Skeletal muscle tissue (tissue), 4 donors: ENCODE results near the gene ABCD3. TPM values are rescaled to one million over a fixed set of nuclear protein-coding genes. Genes with fewer than 3 reads are reported as not detected.
A peak's percentile ranks its signal among the peaks of the same experiment; 100 is the strongest.

Source experiments
- H3K27ac ChIP-seq: one replicate; pipeline ENCODE4 v1.7.0; 2013; ENCODE audit warnings: mild to moderate bottlenecking, low read depth, low read length, inconsistent platforms
- H3K27me3 ChIP-seq, 3 donors: one replicate each; pipeline ENCODE4 v1.7.0; 2013; ENCODE audit warnings: low read length in 3 of 3; ENCODE audit not compliant: control insufficient read depth in 3 of 3, insufficient read depth in 3 of 3
- H3K36me3 ChIP-seq, 3 donors: one replicate each; pipeline ENCODE4 v1.7.0; 2013; ENCODE audit warnings: low read length in 3 of 3; ENCODE audit not compliant: control insufficient read depth in 3 of 3, insufficient read depth in 3 of 3
- H3K4me1 ChIP-seq, 3 donors: one replicate each; pipeline ENCODE4 v1.7.0; 2013; ENCODE audit warnings: low read length in 3 of 3, mild to moderate bottlenecking in 3 of 3; ENCODE audit not compliant: control insufficient read depth in 3 of 3, insufficient read depth in 3 of 3
- H3K4me3 ChIP-seq, 3 donors: one replicate each; pipeline ENCODE4 v1.7.0; 2013; ENCODE audit warnings: low read length in 3 of 3
- H3K9ac ChIP-seq, 3 donors: one replicate each; pipeline ENCODE4 v1.7.0; 2013; ENCODE audit warnings: low read length in 3 of 3, mild to moderate bottlenecking in 3 of 3, moderate library complexity in 2 of 3, low read depth in 1 of 3
- H3K9me3 ChIP-seq, 3 donors: one replicate each; pipeline ENCODE4 v1.7.0; 2013; ENCODE audit warnings: low read length in 3 of 3; ENCODE audit not compliant: control insufficient read depth in 3 of 3
- total RNA-seq: library from RNA; depleted of rRNA; stranded (reverse); fragments of >200 nt; gene quantifications from one replicate; pipeline ENCODE4 v1.2.3, GENCODE V29; 2014
- donor health status: Osteomylitis.

ABCD3 gene
- total RNA-seq, 1 donor from 2014 or later: 31.8 TPM

DNA sequence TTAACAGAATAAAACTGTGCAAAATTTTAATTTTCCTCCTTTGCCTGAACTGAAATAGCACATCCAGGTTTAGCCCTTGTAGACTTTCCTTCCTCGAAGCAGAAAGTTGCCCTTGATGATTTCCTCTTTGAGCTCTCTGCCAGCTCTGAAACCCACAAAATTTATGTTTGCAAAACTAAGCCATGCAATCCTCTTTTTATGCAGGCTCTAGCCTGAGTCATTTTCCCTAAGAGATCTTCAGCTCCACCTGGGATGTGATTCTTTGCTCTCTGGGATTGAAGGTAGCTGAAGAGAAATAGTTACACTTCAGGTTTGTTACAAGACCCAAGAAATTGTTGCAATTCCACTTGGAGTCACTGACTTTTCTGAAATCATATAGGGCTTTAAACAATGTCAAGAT is 124.8 kb downstream of the ABCD3 start:
- Histone ChIP-seq H3K27ac (no peak overlapping the region), H3K27me3 (peaks cover 15 to 26% (median 16%) of the 10 kb centered on the region in 3 donors), H3K9me3 (no peaks in the 10 kb centered on the region), H3K4me1 (peaks cover 7 to 12% (median 11%) of the 10 kb centered on the region in 3 donors), H3K36me3 (peaks cover 0 to 3% (median 0%) of the 10 kb centered on the region in 3 donors), H3K9ac (peak overlapping the region in 1 of 3 donors; percentile 67), H3K4me3 (peak overlapping the region in 1 of 3 donors; percentile 8)

- H3K4me3 ChIP-seq: no peak overlapping the region
- no peak overlapping the region for H3K27ac ChIP-seq
- peaks cover 7 to 12% (median 11%) of the 10 kb centered on the region in 3 donors for H3K4me1 ChIP-seq
- no peaks in the 10 kb centered on the region for H3K9me3 ChIP-seq
- no peaks in the 10 kb centered on the region for H3K36me3 ChIP-seq
- H3K27me3 ChIP-seq: peaks cover 15 to 26% (median 16%) of the 10 kb centered on the region in 3 donors
- no peak overlapping the region for H3K9ac ChIP-seq
These were observed 125.9 kb downstream of the ABCD3 start for GRCh38 chr1:94543893-94544635.

- Histone ChIP-seq H3K9me3 (no peaks in the 10 kb centered on the region), H3K27me3 (peaks cover 15 to 26% (median 16%) of the 10 kb centered on the region in 3 donors), H3K36me3 (no peaks in the 10 kb centered on the region), H3K4me3 (no peak overlapping the region), H3K27ac (no peak overlapping the region), H3K4me1 (peaks cover 5 to 12% (median 11%) of the 10 kb centered on the region in 3 donors), H3K9ac (no peak overlapping the region)
These were observed 126.7 kb downstream of the ABCD3 start for GRCh38 chr1:94544706-94545490.

GRCh38 chr1:94549706-94550105 is 131.5 kb downstream of the ABCD3 start:
- no peaks in the 10 kb centered on the region for H3K36me3 ChIP-seq
- peaks cover 0 to 2% (median 0%) of the 10 kb centered on the region in 3 donors for H3K4me1 ChIP-seq
- H3K27me3 ChIP-seq: peaks cover 0 to 7% (median 0%) of the 10 kb centered on the region in 3 donors
- H3K9me3 ChIP-seq: no peaks in the 10 kb centered on the region
- H3K27ac ChIP-seq: no peak overlapping the region
- no peak overlapping the region for H3K4me3 ChIP-seq
- H3K9ac ChIP-seq: no peak overlapping the region

DNA sequence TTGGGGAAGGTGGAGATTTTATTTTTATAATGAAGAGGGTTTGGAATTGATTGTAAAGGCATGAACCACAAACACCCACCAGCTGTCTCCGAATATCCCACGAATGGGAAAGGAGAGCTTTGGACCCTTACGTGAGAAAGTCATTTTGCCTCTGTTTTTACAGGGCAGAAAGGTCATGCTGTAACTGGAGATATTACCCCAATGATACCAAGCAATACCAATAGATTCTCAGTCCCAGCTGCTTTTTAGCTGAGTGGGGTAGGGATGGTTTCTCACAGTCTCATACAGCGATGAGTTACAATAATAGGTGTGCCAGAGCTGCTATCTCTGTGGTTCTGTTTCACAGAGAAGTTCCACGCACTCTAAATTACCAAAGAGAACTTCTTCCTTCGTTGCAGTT is 132.2 kb downstream of the ABCD3 start:
- Histone ChIP-seq H3K9ac (no peak overlapping the region), H3K4me1 (peaks cover 0 to 2% (median 0%) of the 10 kb centered on the region in 3 donors), H3K27ac (no peak overlapping the region), H3K9me3 (no peaks in the 10 kb centered on the region), H3K27me3 (peaks cover 0 to 10% (median 0%) of the 10 kb centered on the region in 3 donors), H3K36me3 (no peaks in the 10 kb centered on the region), H3K4me3 (no peak overlapping the region)

- Histone ChIP-seq H3K4me1 (peaks cover 0 to 2% (median 0%) of the 10 kb centered on the region in 3 donors), H3K27ac (no peak overlapping the region), H3K9me3 (no peaks in the 10 kb centered on the region), H3K4me3 (no peak overlapping the region), H3K36me3 (no peaks in the 10 kb centered on the region), H3K27me3 (peaks cover 0 to 11% (median 0%) of the 10 kb centered on the region in 3 donors), H3K9ac (no peak overlapping the region)
These were observed 132.6 kb downstream of the ABCD3 start for GRCh38 chr1:94550800-94551241.

- Histone ChIP-seq H3K4me3 (no peak overlapping the region), H3K36me3 (no peaks in the 10 kb centered on the region), H3K27me3 (peaks cover 0 to 11% (median 0%) of the 10 kb centered on the region in 3 donors), H3K4me1 (peaks cover 0 to 2% (median 0%) of the 10 kb centered on the region in 3 donors), H3K9ac (no peak overlapping the region), H3K27ac (no peak overlapping the region), H3K9me3 (no peaks in the 10 kb centered on the region)
These were observed 133.3 kb downstream of the ABCD3 start for GRCh38 chr1:94551449-94551848.

DNA sequence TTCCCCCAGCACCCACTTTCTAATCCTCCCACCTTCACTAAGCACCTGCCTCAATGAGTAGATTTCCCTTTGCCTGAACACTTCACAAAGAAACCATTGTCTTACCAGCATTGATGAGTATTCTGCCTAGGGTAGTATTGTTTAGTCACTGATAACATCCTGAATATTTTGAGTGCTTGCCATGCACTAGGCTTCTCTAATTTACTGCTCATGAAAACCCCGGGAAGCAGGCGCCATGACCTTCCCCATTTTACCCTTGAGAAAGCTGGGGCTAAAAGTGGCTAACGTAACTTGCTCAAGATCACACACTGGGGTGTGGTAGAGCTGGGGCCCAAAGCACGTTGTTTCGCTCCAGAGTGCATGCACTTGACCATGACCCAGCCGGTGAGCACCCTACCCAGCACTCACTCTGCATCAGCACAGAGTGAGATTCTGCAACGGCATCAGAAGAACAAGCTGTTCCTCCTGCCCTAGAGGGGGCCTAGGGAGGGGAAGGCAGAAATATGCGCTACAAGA is 133.9 kb downstream of the ABCD3 start:
- Histone ChIP-seq H3K27me3 (peaks cover 0 to 11% (median 0%) of the 10 kb centered on the region in 3 donors), H3K4me3 (no peak overlapping the region), H3K4me1 (peaks cover 0 to 2% (median 0%) of the 10 kb centered on the region in 3 donors), H3K27ac (no peak overlapping the region), H3K9me3 (no peaks in the 10 kb centered on the region), H3K9ac (no peak overlapping the region), H3K36me3 (no peaks in the 10 kb centered on the region)

DNA sequence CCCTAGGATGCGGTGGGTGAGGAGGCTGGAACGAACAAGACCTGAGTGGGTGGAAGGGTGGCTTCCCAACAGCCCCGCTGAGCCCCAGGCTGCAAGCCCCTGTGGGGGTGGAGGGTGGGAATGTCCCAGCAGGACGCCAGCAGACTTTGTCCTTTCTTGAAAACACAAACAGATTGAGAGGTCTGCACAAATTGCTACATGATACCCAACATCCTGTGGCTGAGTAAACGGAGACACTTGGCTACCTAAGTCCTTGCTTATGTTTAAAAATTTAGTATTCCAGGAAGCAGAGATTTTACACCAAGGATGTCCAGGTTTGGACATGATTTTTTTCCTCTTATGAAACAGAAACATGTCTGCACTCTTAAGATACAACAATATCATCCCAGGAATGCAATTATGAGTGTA is 135.1 kb downstream of the ABCD3 start:
- no peak overlapping the region for H3K9ac ChIP-seq
- no peaks in the 10 kb centered on the region for H3K9me3 ChIP-seq
- H3K36me3 ChIP-seq: no peaks in the 10 kb centered on the region
- H3K27ac ChIP-seq: no peak overlapping the region
- H3K4me1 ChIP-seq: peaks cover 0 to 2% (median 0%) of the 10 kb centered on the region in 3 donors
- no peak overlapping the region for H3K4me3 ChIP-seq
- H3K27me3 ChIP-seq: peaks cover 0 to 11% (median 0%) of the 10 kb centered on the region in 3 donors
